ENCODE measurements around the gene POGZ. TPM values are rescaled to one million over a fixed set of nuclear protein-coding genes. Genes with fewer than 3 reads are reported as not detected.

The POGZ gene
- total RNA-seq, 4 donors from 2014 or later: 14.1 to 20.2 (median 15.1) TPM

GRCh38 chr1:151406176-151406575 is 53.1 kb downstream of the POGZ start:
- in situ Hi-C loops (cut with MboI; ENCODE audit: low sequenced_read_pairs in 4 of 4): no loop called here
- H3K4me1 ChIP-seq: peaks cover 2 to 6% of the 10 kb centered on the region in 2 donors
- no peak overlapping the region for H3K4me3 ChIP-seq
- no peaks in the 10 kb centered on the region for H3K27me3 ChIP-seq
- ATAC-seq (no peak), DNase-seq (no peak)
- intact Hi-C loops (cut with DNase I; ENCODE audit: low total_unique reads): no loop called here
- TF ChIP-seq CTCF (IDR thresholded peaks at IDR 0.05 in 4 of 5, conservative IDR thresholded peaks at IDR 0.05 in 1 of 5) (no peak), POLR2A (IDR thresholded peaks at IDR 0.05) (no peak)
- no peak overlapping the region for H3K27ac ChIP-seq
- H3K9me3 ChIP-seq: no peaks in the 10 kb centered on the region
- peaks cover 6 to 88% of the 10 kb centered on the region in 2 donors for H3K36me3 ChIP-seq

- Histone ChIP-seq H3K4me1 (peaks cover 10 to 14% of the 10 kb centered on the region in 2 donors), H3K9me3 (no peaks in the 10 kb centered on the region), H3K27ac (no peak overlapping the region), H3K27me3 (no peaks in the 10 kb centered on the region), H3K36me3 (peaks cover 4 to 88% of the 10 kb centered on the region in 2 donors), H3K4me3 (no peak overlapping the region)
- intact Hi-C loops (cut with DNase I; ENCODE audit: low total_unique reads): no loop called here
- DNase-seq (no peak), ATAC-seq (no peak)
- in situ Hi-C loops (cut with MboI; ENCODE audit: low sequenced_read_pairs in 4 of 4): no loop called here
- TF ChIP-seq POLR2A (IDR thresholded peaks at IDR 0.05) (no peak), CTCF (IDR thresholded peaks at IDR 0.05 in 4 of 5, conservative IDR thresholded peaks at IDR 0.05 in 1 of 5) (no peak)
These were observed 53.9 kb downstream of the POGZ start for GRCh38 chr1:151405187-151405951.

GRCh38 chr1:151403612-151404011 is 55.7 kb downstream of the POGZ start:
- no peak for DNase-seq
- in situ Hi-C loops (cut with MboI; ENCODE audit: low sequenced_read_pairs in 4 of 4): no loop called here
- Histone ChIP-seq H3K4me3 (no peak overlapping the region), H3K4me1 (peaks cover 13 to 17% of the 10 kb centered on the region in 2 donors), H3K36me3 (peaks cover 0 to 71% of the 10 kb centered on the region in 2 donors), H3K9me3 (no peaks in the 10 kb centered on the region), H3K27ac (no peak overlapping the region), H3K27me3 (no peaks in the 10 kb centered on the region)
- TF ChIP-seq CTCF (IDR thresholded peaks at IDR 0.05 in 4 of 5, conservative IDR thresholded peaks at IDR 0.05 in 1 of 5) (no peak), POLR2A (IDR thresholded peaks at IDR 0.05) (no peak)
- intact Hi-C loops (cut with DNase I; ENCODE audit: low total_unique reads): loop anchor here (5.0 kb wide), 1 partner anchor 96 kb away; no protein-coding TSS in a partner anchor
- no peak for ATAC-seq

GRCh38 chr1:151402764-151403163 is 56.5 kb downstream of the POGZ start:
- no peaks in the 10 kb centered on the region for H3K9me3 ChIP-seq
- peaks cover 0 to 63% of the 10 kb centered on the region in 2 donors for H3K36me3 ChIP-seq
- H3K4me3 ChIP-seq: no peak overlapping the region
- intact Hi-C loops (cut with DNase I; ENCODE audit: low total_unique reads) (loop anchor here (5.0 kb wide), 1 partner anchor 95 kb away; no protein-coding TSS in a partner anchor), in situ Hi-C loops (cut with MboI; ENCODE audit: low sequenced_read_pairs in 4 of 4) (no loop called here)
- ATAC-seq (no peak), DNase-seq (no peak)
- H3K27ac ChIP-seq: no peak overlapping the region
- TF ChIP-seq POLR2A (IDR thresholded peaks at IDR 0.05): no peak
- TF ChIP-seq CTCF (IDR thresholded peaks at IDR 0.05 in 4 of 5, conservative IDR thresholded peaks at IDR 0.05 in 1 of 5): no peak
- H3K4me1 ChIP-seq: peaks cover 13 to 17% of the 10 kb centered on the region in 2 donors
- no peaks in the 10 kb centered on the region for H3K27me3 ChIP-seq

All from gastrocnemius medialis (tissue), 4 donors.